Ishikawa (cell line): ENCODE results near the gene SERPINA1.

Source experiments
- CEBPB ChIP-seq: IDR thresholded peaks from 2 replicates; pipeline ENCODE4 v1.6.1; 2012
- CREB1 ChIP-seq: IDR thresholded peaks from 2 replicates; pipeline ENCODE4 v1.6.1; 2012; ENCODE audit warnings: low read depth
- EGR1 ChIP-seq: IDR thresholded peaks from 2 replicates; pipeline ENCODE4 v1.6.1; 2012
- EP300 ChIP-seq: IDR thresholded peaks from 2 replicates; pipeline ENCODE4 v1.6.1; 2012; ENCODE audit warnings: borderline replicate concordance
- FOXM1 ChIP-seq: IDR thresholded peaks from 2 replicates; pipeline ENCODE4 v1.6.1; 2012; ENCODE audit warnings: low read depth, borderline replicate concordance
- NFIC ChIP-seq: IDR thresholded peaks from 2 replicates; pipeline ENCODE4 v1.6.1; 2012
- RAD21 ChIP-seq: IDR thresholded peaks from 2 replicates; pipeline ENCODE4 v1.6.1; 2012; ENCODE audit warnings: low read depth
- TAF1 ChIP-seq: IDR thresholded peaks from 2 replicates; pipeline ENCODE4 v1.6.1; 2012; ENCODE audit warnings: low read depth, mild to moderate bottlenecking
- TCF12 ChIP-seq: IDR thresholded peaks from 2 replicates; pipeline ENCODE4 v1.6.1; 2012; ENCODE audit warnings: low read depth
- TEAD4 ChIP-seq: IDR thresholded peaks from 2 replicates; pipeline ENCODE4 v1.6.1; 2012
- YY1 ChIP-seq: IDR thresholded peaks from 2 replicates; pipeline ENCODE4 v1.6.1; 2012; ENCODE audit warnings: low read depth
- ZBTB7A ChIP-seq: IDR thresholded peaks from 2 replicates; pipeline ENCODE4 v1.6.1; 2012; ENCODE audit warnings: low read depth
- TF ChIP-seq, protein P1 (sequence below): IDR thresholded peaks from 2 replicates; pipeline ENCODE4 v1.6.1; 2012
- TF ChIP-seq, protein P2 (sequence below): IDR thresholded peaks from 2 replicates; pipeline ENCODE4 v1.6.1; 2012; ENCODE audit warnings: low read depth, mild to moderate bottlenecking
- TF ChIP-seq, protein P3 (sequence below): IDR thresholded peaks from 2 replicates; pipeline ENCODE4 v1.6.1; 2012

Gene SERPINA1

DNA sequence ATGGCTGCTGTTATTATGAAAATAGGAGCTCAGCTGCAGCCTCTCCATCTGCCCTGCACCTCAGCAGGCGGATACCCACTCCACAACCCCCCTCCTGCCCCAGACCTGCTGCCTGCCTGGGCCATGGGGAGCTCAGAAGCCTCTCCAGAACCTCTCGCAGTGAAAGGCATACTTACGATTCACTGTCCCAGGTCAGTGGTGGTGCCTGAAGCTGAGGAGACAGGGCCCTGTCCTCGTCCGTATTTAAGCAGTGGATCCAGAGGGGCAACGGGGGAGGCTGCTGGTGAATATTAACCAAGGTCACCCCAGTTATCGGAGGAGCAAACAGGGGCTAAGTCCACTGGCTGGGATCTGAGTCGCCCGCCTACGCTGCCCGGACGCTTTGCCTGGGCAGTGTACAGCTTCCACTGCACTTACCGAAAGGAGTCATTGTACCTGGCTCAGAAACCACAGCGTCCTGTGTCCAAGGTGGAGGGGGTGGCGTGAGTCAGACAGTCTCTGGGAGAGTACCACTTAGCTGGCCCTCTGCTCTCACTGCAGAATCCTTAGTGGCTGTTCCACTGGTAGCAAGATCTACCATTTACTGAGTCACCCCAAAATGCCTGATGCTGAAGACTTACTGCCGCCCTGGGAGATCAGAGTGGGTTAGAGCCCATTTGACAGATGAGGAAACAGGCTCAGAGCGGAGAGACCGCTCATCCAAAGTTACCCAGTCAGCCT lies at the start of gene SERPINA1:
SERPINA1 (minus strand) TSS at position 219 of the 720 bp plus-strand sequence. CDS start 5,365 bp downstream, outside the sequence.
- TF ChIP-seq NFIC (no peak), EGR1 (no peak), EP300 (no peak), CREB1 (no peak), YY1 (no peak), TEAD4 (no peak), FOXM1 (no peak), ZBTB7A (no peak), RAD21 (no peak), TAF1 (no peak), CEBPB (no peak), TCF12 (no peak)
- TF ChIP-seq, protein P1, sequence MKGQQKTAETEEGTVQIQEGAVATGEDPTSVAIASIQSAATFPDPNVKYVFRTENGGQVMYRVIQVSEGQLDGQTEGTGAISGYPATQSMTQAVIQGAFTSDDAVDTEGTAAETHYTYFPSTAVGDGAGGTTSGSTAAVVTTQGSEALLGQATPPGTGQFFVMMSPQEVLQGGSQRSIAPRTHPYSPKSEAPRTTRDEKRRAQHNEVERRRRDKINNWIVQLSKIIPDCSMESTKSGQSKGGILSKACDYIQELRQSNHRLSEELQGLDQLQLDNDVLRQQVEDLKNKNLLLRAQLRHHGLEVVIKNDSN, result no peak
- TF ChIP-seq, protein P2, sequence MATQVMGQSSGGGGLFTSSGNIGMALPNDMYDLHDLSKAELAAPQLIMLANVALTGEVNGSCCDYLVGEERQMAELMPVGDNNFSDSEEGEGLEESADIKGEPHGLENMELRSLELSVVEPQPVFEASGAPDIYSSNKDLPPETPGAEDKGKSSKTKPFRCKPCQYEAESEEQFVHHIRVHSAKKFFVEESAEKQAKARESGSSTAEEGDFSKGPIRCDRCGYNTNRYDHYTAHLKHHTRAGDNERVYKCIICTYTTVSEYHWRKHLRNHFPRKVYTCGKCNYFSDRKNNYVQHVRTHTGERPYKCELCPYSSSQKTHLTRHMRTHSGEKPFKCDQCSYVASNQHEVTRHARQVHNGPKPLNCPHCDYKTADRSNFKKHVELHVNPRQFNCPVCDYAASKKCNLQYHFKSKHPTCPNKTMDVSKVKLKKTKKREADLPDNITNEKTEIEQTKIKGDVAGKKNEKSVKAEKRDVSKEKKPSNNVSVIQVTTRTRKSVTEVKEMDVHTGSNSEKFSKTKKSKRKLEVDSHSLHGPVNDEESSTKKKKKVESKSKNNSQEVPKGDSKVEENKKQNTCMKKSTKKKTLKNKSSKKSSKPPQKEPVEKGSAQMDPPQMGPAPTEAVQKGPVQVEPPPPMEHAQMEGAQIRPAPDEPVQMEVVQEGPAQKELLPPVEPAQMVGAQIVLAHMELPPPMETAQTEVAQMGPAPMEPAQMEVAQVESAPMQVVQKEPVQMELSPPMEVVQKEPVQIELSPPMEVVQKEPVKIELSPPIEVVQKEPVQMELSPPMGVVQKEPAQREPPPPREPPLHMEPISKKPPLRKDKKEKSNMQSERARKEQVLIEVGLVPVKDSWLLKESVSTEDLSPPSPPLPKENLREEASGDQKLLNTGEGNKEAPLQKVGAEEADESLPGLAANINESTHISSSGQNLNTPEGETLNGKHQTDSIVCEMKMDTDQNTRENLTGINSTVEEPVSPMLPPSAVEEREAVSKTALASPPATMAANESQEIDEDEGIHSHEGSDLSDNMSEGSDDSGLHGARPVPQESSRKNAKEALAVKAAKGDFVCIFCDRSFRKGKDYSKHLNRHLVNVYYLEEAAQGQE, result no peak
- TF ChIP-seq, protein P3, sequence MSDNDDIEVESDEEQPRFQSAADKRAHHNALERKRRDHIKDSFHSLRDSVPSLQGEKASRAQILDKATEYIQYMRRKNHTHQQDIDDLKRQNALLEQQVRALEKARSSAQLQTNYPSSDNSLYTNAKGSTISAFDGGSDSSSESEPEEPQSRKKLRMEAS, result no peak

DNA sequence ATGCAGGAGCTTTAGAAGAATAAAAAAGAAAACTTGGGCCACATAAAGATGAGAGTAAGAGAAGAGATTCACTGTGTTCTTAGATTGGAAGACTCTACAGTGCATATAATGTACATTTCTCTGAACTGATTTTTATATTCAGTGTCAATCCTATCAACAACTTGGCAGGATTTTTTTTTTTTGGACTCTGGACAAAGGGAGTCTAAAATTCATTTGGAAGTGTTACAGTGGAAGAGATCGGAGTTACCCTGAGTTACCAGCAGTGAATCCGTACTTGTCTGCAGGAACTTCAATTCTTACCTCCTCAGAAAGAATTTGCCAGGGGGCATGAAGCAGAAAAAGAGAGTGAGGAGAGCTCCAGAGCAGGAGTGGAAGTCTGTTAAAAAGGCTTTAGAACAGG lies 40.2 kb upstream of the SERPINA1 start:
- TF ChIP-seq TCF12 (no peak), CREB1 (no peak), NFIC (no peak), TAF1 (no peak), EP300 (no peak)
- TF ChIP-seq, protein P3, result no peak
- TF ChIP-seq, protein P2, result no peak

DNA sequence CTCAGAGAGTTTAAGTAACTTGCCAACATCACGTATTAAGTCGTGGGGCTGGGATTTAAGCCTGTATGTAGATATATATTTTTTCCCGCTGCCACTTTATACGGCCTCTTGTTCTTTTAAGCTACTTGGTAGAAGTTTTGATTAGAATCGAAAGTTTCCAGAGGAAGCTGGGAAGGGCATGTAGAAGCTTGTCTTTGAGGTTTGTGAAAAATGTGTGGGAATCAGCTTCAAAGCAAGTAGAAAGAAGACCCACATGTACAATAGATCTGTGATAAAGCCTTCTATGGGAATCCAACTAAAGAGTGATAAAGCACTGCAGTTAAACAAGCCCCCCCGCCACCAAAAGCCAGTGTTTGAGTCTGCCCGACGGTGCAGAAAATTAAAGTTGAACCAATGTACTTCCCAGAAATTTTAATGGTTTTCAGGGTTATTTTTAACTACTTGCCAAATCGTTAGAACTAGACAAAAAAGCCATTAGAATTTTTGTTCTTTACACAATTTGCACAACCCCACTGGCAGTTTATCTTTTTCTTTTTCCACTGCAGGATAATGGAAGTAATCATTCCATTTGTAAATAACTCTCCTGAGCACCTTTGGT lies 38.7 kb upstream of the SERPINA1 start:
- no peak for TF ChIP-seq EGR1

DNA sequence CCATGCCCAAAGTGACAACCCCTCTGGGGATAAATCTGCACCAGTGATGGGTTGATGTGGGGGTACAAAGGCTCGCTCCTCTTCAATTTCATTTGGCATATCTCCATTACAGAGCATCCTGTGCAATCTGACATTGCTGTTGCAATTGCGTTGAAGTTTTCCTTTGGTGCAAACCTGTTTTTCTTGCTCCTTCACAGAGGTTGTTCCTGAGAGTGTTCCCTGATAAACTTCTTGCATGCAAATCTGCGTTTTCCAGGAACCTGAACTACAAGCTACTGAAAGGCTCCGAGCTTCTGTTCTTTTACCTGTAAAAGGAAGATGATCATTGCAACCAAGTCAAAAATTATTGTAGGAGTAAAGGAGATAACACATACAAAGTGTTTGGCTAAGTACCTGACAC lies 38.1 kb upstream of the SERPINA1 start:
- TF ChIP-seq TCF12, result no peak
- TF ChIP-seq ZBTB7A, result no peak
- TF ChIP-seq CREB1, result no peak
- TF ChIP-seq TAF1, result no peak
- TF ChIP-seq EGR1, result no peak
- no peak for TF ChIP-seq TEAD4
- TF ChIP-seq, protein P2, result no peak
- TF ChIP-seq, protein P3, result no peak
- TF ChIP-seq, protein P1, result no peak
- no peak for TF ChIP-seq CEBPB
- TF ChIP-seq EP300, result no peak
- no peak for TF ChIP-seq RAD21
